GM12873 (cell line): ENCODE data around the gene SECISBP2.

Experiments
- TF ChIP-seq, protein P1 (sequence below): IDR thresholded peaks from 2 replicates; pipeline ENCODE4 v1.5.1; 2012; ENCODE audit warnings: low read depth, mild to moderate bottlenecking, moderate library complexity, low read length, control low read depth; ENCODE audit not compliant: insufficient read depth; ENCODE audit errors: missing control alignments

Gene SECISBP2

DNA sequence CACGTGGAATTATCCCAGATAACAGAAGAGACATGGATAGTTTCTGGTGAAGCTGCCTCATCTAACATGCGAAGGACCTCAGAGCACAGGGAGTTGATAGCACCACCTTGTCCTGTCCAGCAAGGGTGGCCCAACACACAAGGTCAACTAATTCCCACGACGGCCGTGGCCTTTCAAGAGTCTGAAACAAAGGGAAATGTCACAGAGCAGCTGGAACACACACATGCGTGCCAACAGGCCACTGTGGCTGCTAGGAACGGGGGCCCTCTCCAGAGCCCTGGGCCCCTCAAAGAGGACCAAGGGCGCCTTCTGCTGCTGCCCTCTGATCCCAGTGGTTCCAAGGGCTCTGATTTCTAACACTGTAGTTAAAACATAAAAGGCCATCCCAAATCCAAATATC is 50.7 kb downstream of the SECISBP2 start:
- TF ChIP-seq, protein P1, sequence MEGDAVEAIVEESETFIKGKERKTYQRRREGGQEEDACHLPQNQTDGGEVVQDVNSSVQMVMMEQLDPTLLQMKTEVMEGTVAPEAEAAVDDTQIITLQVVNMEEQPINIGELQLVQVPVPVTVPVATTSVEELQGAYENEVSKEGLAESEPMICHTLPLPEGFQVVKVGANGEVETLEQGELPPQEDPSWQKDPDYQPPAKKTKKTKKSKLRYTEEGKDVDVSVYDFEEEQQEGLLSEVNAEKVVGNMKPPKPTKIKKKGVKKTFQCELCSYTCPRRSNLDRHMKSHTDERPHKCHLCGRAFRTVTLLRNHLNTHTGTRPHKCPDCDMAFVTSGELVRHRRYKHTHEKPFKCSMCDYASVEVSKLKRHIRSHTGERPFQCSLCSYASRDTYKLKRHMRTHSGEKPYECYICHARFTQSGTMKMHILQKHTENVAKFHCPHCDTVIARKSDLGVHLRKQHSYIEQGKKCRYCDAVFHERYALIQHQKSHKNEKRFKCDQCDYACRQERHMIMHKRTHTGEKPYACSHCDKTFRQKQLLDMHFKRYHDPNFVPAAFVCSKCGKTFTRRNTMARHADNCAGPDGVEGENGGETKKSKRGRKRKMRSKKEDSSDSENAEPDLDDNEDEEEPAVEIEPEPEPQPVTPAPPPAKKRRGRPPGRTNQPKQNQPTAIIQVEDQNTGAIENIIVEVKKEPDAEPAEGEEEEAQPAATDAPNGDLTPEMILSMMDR, result no peak

DNA sequence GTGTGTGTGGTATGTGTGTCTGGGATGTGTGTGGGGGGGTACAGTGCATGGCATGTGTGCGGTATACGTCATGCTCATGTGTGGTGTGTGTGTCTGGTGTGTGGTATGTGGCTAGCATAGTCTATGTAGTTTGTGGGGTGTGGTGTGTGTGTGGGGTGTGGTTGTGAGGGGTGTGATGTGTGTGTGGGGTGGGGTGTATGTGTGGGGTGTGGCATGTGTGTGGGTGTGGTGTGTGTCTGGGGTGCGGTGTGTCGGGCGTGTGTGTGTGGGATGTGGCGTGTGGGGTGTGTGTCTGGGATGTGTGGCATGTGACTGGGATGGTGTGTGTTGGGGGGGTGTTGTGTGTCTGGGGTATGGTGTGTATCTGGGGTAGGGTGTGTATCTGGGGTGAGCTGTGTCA is 52.3 kb downstream of the SECISBP2 start:
- TF ChIP-seq, protein P1, result no peak

GRCh38 chr9:89372230-89372816 is 54.0 kb downstream of the SECISBP2 start:
- TF ChIP-seq, protein P1, result no peak

- TF ChIP-seq, protein P1, result no peak
Measured at GRCh38 chr9:89372979-89373378, 54.7 kb downstream of the SECISBP2 start.

GRCh38 chr9:89374176-89374575 is 55.9 kb downstream of the SECISBP2 start:
- TF ChIP-seq, protein P1, result no peak

DNA sequence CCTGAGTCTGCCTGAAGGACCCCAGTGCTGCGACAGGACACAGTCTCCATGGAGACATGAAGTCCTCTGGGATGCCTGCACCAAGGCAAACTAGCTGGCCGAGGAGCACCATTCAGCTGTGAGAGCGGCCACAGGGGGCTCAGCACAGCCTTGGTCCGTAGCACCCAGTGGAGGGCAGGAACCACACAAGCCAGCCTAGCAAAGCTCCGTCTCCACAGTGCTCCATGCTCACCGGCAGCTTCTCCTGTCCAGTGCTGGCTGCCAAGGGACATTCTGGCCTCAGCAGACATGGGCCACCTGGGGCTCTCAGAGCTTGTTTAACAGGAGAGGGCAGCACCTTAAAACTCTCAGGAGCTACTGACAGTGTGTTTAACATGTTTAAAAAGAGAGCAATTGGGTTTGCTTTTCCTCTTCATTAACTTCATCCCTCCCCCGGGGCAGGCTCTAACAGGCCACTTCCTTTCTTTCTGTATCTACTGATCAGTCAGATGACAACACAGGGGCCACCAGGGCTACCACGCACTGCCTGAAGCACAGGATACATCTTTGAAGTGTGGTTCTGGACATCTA is 57.0 kb downstream of the SECISBP2 start:
- TF ChIP-seq, protein P1, result no peak

DNA sequence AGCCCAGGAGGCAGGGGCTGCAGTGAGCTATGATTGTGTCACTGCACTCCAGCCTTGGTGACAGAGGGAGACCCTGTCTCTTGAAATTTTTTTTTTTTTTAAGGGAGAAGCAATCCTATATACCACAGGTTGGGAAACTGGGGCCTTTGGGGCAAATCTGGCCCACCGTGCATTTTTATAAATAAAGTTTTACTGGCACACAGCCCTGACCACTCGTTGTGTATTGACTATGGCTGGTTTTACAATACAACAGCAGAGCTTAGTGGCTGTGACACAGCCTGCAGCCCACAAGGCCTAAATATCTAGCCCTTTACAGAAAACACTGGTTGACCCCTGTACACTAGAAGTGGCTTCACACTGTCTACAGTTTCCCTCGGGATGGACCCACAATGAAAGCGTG is 58.0 kb downstream of the SECISBP2 start:
- TF ChIP-seq, protein P1, result no peak
